K562 (cell line): ENCODE data around the gene SDR42E2. TPM values are rescaled to one million over a fixed set of nuclear protein-coding genes. Genes with fewer than 3 reads are reported as not detected.
A peak's percentile ranks its signal among the peaks of the same experiment; 100 is the strongest.

Experiments
- ASH1L ChIP-seq: fragments of 450-650 bp; IDR thresholded peaks from 2 replicates; pipeline ENCODE4 v1.6.1; 2018; ENCODE audit warnings: borderline replicate concordance, mild to moderate bottlenecking, low read depth; ENCODE audit not compliant: partially characterized antibody
- CREB1 ChIP-seq, 2 experiments: sonication (generic) in 1 of 2; formaldehyde crosslinking in 1 of 2; IDR thresholded peaks; 2 replicates each; pipeline versions ENCODE4 v1.6.1 to v1.8.0; 2012 to 2022; ENCODE audit warnings: inconsistent platforms in 1 of 2, mild to moderate bottlenecking in 1 of 2, missing genetic modification reagents in 1 of 2, moderate library complexity in 1 of 2
- EGR1 ChIP-seq: fragments of 450-650 bp; conservative IDR thresholded peaks from 2 replicates; pipeline ENCODE4 v1.6.1; 2017; ENCODE audit warnings: mild to moderate bottlenecking
- ELK3 ChIP-seq: fragments of 450-650 bp; formaldehyde crosslinking; IDR thresholded peaks from 2 replicates; pipeline ENCODE4 v1.4.0; 2020; ENCODE audit warnings: mild to moderate bottlenecking
- FUS ChIP-seq: fragments of 200-400 bp; formaldehyde crosslinking; optimal IDR thresholded peaks from 2 replicates; pipeline ENCODE3; 2017; ENCODE audit warnings: low read depth, low read length
- HDGF ChIP-seq: fragments of 450-650 bp; IDR thresholded peaks from 2 replicates; pipeline ENCODE4 v1.6.1; 2016
- KLF10 ChIP-seq: fragments of 250-450 bp; sonication (Bioruptor Pico); IDR thresholded peaks from 2 replicates; pipeline ENCODE4 v1.6.1; 2021; ENCODE audit warnings: matching md5 sums
- PRDM10 ChIP-seq: fragments of 450-650 bp; IDR thresholded peaks from 2 replicates; pipeline ENCODE4 v1.6.1; 2018; ENCODE audit not compliant: partially characterized antibody
- REST ChIP-seq, 2 experiments: fragments of 450-650 bp; formaldehyde crosslinking in 1 of 2; IDR thresholded peaks; 2 replicates each; pipeline versions ENCODE4 v1.4.0 to v1.6.1; 2014 to 2020; ENCODE audit warnings: mild to moderate bottlenecking in 2 of 2, borderline replicate concordance in 1 of 2, low read depth in 1 of 2
- SMAD3 ChIP-seq: fragments of 450-650 bp; formaldehyde crosslinking; conservative IDR thresholded peaks from 2 replicates; pipeline ENCODE4 v1.4.0; 2020; ENCODE audit warnings: mild to moderate bottlenecking
- SRSF7 ChIP-seq: fragments of 200-400 bp; formaldehyde crosslinking; optimal IDR thresholded peaks from 2 replicates; pipeline ENCODE3; 2017; ENCODE audit warnings: mild to moderate bottlenecking, low read depth, low read length
- SRSF9 ChIP-seq: fragments of 200-400 bp; formaldehyde crosslinking; IDR thresholded peaks from 2 replicates; pipeline ENCODE4 v1.6.1; 2017; ENCODE audit warnings: low read depth, low read length, borderline replicate concordance
- STAT5A ChIP-seq: IDR thresholded peaks from 2 replicates; pipeline ENCODE4 v1.6.1; 2012; ENCODE audit warnings: low read length, inconsistent platforms, borderline replicate concordance
- ZNF140 ChIP-seq: fragments of 250-450 bp; sonication (Bioruptor Pico); IDR thresholded peaks from 2 replicates; pipeline ENCODE4 v1.8.0; 2021; ENCODE audit warnings: moderate library complexity, mild to moderate bottlenecking, inconsistent platforms
- ZNF217 ChIP-seq: sonication (generic); formaldehyde crosslinking; IDR thresholded peaks from 2 replicates; pipeline ENCODE4 v1.8.0; 2022; ENCODE audit warnings: mild to moderate bottlenecking, missing genetic modification reagents
- polyA plus RNA-seq, 8 experiments: library from polyadenylated mRNA; depleted of rRNA in 4 of 8; stranded (reverse) in 5 of 8; unstranded in 3 of 8; fragments of >200 nt; fragmentation: Nextera tagmentation in 2 of 8; fragmentation: Illumina TruSeq in 1 of 8; extraction: Ambion mirVana in 2 of 8; extraction: Trizol in 1 of 8; gene quantifications; 2 replicates each; pipeline versions ENCODE4 v1.2.1 to v1.2.3, GENCODE V29; 2011 to 2014; ENCODE audit warnings: inconsistent platforms in 1 of 8, missing spikeins in 1 of 8
- total RNA-seq, 7 experiments: library from RNA; depleted of rRNA in 6 of 7; stranded (reverse); fragments of >200 nt in 6 of 7; fragmentation: Illumina TruSeq in 2 of 7; extraction: Trizol in 2 of 7; gene quantifications; 2 replicates each; pipeline versions ENCODE4 v1.2.1 to v1.2.3, GENCODE V29; 2011 to 2021; ENCODE audit warnings: low replicate concordance in 1 of 7

The SDR42E2 gene
- total and polyA plus RNA-seq, 9 of the 15 experiments (the other 6 are each of a cell fraction or from before 2014, with no cell fraction given): 0.03 to 0.07 (median 0.04) TPM; not detected in 4

GRCh38 chr16:22190776-22191531 is 28.6 kb downstream of the SDR42E2 start (continued):
- no peak for TF ChIP-seq ZNF217 (CRISPR knock-in tag)
- no peak for TF ChIP-seq SRSF7
- TF ChIP-seq ELK3: no peak
- TF ChIP-seq ASH1L: no peak
- no peak for TF ChIP-seq STAT5A
- no peak for TF ChIP-seq SRSF9
- TF ChIP-seq ZNF140 (CRISPR knock-in tag): no peak
- no peak for TF ChIP-seq REST (IDR thresholded peaks at IDR 0.05; ENCODE audit: borderline replicate concordance)
- TF ChIP-seq REST (CRISPR knock-in tag; IDR thresholded peaks at IDR 0.05; ENCODE audit: low read depth): no peak
- TF ChIP-seq EGR1: peak; percentile 5
- peak; percentile 93 for TF ChIP-seq PRDM10
- peak; percentile 27; the same call in 1 of the 2 replicates for TF ChIP-seq HDGF
- no peak for TF ChIP-seq KLF10
- no peak for TF ChIP-seq FUS
- no peak for TF ChIP-seq SMAD3 (CRISPR knock-in tag)
- peak; percentile 81 for TF ChIP-seq CREB1 (IDR thresholded peaks at IDR 0.05)
- TF ChIP-seq CREB1 (CRISPR knock-in tag; IDR thresholded peaks at IDR 0.05): peak; percentile 68; the same call in 1 of the 2 replicates
